Myocyte (in vitro differentiated cells): ENCODE data around the gene JAZF1. TPM values are rescaled to one million over a fixed set of nuclear protein-coding genes. Genes with fewer than 3 reads are reported as not detected.

Experiments used
- DNase-seq: peaks from one replicate; pipeline ENCODE4 v3.0.0-alpha.2; 2012; ENCODE audit warnings: low read depth
- total RNA-seq: library from RNA; depleted of rRNA; stranded (reverse); fragments of >200 nt; gene quantifications from 2 replicates; pipeline ENCODE4 v1.2.3, GENCODE V29; 2014

Gene JAZF1
- total RNA-seq, 1 donor from 2014 or later = 9.3 TPM

DNA sequence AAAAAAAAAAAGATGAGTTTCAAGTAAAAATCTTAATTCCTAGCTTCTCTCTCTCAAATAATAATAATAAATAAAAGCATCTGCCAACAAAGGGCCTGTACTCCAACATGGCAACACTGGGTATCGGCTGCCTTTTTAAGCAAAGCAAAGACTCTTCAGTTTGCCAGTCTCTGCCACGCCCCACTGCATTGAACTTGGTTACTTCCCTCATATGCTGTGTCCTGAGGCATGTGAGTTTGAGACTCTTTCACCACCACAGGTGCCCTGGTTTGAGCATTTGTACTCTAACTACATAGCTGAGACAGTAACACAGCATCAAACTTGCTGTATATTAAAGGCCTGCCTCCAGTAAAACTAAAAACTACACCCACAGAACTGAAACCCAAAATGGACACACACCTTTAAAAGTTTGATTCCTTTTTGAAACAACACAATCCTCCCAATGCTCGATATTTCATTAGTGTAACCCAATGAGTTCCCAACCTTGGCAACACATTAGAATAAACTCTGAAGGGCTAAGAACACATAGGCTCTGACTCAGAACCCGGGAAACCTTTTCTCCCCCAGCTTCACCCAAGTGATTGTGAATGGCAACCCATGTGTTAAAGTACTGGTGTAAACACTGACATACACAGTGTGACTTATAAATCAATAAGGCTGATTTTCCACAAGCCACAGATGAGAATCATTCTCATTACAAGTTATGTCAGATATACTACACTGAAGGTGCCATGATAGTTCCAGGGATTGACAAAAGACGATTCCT is 12.0 kb downstream of the JAZF1 start:
- no peak for DNase-seq

DNA sequence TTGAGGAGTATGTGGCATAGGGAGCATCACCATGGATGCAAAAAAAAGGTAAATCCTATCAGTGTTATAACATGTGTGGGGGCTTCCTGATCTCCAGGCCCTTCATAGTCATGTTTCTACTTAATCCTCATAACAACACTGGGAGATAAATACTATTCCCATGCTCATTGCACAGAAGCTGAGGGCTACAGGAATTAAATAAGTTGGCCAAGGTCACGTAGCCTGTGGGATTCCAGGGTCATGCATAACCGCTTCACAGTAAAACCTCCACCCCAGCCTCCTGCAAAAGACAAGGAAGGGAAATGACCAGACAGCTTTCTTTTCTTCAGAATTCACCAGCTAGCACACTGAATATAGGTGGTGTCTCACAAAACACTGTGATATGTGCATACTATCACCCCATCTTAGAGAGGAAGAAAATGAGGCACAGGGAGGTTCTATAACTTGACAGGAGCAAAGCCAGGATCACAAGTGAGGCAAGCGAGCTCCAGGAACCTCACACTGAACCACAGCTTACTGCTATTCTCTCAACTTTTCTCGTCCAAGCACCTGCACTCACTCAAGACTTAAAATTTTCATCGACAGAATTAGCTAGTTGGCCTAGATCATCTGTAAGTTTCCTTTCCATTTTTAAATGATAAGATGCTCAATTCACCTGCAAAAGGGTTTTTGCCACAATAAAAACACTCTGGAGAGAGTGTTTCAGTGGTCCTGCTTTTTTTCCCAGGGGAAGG is 13.4 kb downstream of the JAZF1 start:
- no peak for DNase-seq

DNA sequence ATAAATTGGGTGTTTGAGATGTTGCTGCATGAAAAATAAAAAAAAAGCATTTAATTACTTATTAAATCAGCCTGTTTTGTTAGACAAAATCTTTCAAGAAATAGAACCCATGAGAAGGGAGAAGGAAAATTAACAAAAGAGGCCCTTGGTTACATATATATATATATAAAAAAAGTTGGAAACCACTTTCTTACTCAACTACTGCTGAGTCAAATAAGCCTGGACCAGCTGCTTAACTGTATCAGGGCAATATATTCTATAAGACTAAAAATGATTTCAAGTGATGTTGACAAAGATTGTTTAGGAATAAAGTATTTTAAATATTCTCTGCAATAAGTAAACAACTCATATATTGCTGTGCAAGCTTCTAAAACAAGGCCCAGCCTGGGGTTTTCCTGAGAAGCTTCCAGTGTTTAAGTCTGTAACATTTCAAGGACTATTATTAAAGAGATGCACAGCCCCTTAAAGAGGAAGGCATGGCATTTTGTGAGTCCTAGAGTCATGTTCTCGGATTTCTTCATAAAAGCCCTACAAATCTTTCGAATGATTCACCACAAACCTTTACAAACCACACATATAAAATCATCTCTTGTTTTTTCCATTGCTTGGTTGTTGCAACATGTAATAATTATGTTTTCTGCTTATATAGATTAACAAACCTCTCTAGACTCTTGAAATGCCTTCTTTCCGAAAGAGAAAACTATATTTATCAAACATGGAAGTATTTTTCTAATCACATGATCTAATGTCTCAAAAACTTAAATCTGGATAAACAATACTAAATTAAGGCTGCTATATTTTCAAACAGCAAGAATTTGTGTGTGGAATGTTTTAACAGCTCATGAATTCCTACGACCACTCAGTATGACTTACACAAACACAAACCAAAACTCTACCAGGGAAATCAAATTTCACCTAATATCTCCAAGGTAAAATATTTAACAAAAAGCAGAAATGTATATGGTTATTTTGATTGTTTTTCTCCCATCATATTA is 14.3 kb downstream of the JAZF1 start:
- DNase-seq = peak; percentile 53

DNA sequence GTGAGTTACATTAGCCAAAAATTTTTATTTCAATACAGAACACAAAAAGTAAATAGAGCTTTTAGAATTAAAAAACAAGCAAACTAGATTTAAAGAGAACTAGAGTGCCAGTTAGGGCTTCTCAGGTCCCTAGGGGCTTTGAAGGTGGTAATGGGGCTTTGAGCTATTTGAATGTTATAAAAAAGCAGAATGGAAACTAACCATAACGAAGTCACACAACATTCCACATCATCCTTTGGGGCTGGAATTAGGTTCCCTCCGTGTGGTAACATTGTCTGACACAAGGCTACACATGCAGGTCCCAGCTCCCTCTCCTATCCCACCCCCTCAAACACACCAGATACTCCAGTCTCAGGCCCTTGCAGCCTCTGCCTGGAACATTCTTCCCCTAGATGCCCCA is 15.3 kb downstream of the JAZF1 start:
- no peak for DNase-seq

DNA sequence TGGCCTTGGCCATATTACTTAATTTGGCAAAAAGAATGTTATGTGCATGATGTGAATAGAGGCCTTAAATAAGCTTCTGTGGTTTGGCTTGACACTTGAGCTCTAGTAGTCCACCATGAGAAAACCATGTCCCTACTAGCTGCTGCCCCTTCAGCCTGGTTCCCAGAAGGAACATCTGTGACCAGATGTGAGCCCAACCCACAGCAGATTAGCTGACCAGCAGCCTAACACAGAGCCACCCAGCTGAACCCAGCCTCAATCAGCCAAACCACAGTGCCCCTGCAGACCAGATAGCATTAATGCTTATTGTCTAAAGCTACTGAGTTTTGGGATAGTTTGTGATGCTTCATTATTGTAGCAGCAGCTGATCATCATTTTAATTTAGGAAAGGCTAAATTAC is 16.6 kb downstream of the JAZF1 start:
- peak; percentile 86 for DNase-seq

DNA sequence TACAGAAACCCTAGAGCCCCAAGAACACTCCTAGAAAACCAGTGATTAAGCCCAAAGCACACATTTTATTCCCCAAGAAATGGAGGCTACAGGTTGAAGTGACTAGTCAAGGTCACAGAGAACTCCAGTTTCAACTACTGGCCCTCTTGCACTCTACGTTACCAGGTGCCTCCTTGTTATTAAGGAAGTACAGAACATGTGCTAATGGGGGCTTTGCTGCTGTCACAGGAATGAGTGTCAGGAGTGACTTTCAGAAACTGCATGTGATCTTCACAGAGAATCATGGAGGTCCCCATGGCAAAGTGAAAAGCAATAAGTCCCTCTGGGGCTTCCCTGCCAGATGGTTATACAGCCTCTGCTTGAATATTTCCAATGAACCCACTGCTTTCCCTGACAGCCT is 19.3 kb downstream of the JAZF1 start:
- DNase-seq = no peak

DNA sequence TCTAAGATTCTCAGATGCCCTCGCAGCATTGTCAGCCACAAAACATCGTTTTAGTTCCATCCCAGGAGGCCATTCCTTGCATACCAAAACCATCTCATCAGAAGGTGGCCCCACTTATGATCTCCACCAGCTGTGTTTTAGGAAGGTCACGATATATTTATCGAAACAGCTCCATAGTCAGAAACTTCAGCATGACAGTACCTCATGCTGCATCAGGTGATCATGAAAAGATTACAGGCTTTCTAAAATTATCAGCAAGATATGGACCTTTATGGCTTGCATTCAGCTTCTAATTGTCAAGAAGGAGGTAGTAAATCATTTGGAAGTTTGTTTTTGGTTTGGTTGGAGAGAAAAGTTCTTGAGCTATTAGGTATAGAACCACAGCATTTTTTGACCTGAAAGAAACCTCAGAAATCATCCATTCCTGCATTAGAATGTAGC is 20.0 kb downstream of the JAZF1 start:
- no peak for DNase-seq

DNA sequence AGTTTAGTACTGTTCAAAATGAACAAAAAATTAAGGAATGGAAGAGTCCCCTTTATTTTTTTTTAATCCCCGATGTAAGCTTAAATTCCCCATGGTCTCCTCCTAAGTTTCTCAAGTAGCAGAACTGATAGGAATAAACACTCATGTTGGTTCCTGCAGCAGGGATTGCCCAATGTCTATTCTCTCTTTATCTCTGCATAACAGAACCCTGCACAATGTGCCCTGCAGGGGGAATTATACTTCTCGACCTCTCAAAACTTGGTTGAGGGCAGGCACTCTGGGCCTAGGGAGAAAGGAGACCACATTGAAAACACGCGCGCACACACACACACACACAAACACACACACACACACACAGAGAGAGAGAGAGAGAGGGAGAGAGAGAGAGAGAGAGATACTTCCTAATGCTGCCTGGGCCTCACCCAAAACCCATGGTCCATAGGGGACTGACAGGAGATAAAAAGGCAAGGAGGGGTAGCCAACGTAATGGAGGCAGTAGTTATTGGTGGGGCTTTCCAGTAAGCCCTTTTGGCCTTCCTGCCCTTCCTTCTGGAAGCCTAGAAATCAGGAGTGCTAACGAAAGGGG is 22.7 kb downstream of the JAZF1 start:
- no peak for DNase-seq

DNA sequence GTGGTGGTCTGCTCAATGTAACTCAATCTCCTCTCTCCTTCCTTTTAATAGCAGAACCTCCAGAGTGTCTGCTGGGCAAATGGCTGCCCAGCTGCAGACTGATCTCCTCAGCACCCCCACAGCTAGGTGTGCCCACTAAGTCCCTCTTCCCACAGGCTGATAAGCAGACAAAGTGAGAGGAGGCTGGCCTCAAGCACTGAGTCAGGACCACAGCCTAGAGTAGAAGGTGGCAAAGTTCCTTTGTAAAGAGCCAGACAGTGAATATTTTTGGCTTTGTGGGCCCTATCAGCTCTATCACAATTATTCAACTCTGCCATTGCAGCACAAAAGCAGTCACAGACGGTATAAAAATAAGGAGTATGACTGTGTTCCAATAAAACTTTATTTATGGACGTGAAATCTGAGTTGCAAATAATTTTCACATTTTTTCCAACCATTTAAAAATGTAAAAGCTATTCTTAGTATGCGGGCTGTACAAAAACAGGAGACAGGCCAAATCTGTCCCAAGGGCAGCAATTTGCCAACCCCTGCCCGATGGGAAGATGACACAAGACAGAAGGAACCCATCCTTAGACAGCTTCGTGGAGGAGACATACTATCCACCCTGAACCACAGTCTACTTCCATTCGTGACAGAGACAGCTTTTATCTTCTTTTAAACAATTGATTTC is 23.4 kb downstream of the JAZF1 start:
- no peak for DNase-seq

DNA sequence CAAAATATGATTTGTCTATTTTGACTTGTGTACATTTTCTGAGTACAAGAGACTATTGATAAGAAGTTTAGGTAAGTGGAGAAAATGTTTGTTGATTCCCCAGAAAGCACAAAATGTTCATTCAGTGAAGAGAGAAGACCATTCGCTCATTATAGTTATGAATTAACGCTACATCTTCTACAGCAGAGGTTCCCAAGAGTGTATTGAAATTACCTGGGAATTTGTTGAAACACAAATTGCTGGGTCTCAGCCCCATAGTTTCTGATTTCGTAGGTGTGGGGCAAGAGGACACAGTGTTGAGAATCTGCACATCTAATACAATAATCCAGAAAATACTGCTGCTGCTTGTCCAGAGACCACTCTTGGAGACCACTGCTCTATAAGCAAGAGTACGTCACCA is 24.2 kb downstream of the JAZF1 start:
- no peak for DNase-seq

DNA sequence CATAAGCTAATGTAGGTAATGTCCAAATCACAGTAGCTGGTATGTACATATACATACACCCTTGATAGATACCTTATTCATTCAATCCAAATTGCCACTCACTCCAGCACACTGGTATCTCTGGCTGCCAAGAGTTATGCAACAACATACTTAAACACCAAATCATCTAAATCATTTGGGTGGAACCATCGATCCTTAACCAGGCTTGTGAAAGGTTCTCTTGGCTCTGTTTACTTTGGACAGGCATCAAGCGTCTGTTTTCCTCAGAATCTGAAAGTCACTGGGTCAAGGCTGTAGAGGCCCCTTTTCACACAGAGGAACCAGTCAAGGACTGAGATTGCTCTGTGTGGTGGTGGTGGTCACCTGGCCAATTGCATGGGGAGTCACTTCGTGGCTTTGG is 24.6 kb downstream of the JAZF1 start:
- DNase-seq = no peak

DNA sequence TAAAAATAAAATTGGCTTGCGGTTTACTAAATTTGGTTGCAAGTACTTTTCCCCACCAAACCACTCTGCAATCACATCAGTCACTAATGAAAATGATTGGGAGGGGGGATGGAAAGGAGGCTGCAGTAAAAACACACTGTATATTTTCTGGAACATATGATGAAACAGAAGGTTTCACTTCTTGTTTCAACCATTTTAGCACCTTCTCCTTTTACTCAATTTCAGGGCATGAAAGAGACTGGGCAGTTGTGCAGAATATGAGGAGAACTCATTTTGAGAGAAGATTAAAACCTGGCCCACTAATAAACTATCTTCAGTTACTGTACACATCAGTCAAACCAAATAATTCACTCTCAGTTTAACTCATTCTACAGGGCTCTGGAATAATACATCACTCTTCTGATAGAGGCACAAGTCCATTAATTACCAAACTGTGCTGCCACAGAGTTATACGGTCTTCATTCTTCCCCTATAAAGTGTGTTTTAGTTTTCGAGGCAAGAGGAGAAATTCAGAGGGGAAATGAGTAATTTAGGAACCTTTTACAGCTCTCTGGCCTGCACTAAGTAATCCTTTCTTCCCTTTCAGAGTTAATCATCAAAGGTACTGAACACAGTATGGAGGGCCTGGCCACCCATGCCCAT is 25.5 kb downstream of the JAZF1 start:
- DNase-seq = no peak

DNA sequence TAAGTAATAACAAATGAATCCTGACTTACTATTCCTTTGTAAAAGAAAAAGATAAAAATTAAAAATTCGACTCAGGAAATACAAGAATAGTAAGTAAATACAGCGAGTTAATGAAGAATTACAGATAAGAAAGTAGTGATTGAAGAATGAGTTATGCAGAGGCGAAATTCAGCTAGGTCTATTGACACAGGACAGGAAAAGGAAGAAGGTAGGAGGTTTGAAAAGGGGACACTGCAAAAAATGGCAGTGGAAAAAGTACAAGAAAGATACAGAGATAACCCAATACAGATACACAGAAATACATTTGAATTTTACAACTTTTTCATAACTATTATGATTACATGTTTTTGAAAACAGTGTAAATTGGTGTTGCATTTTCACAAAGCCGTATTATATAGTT is 28.0 kb downstream of the JAZF1 start:
- DNase-seq = no peak

DNA sequence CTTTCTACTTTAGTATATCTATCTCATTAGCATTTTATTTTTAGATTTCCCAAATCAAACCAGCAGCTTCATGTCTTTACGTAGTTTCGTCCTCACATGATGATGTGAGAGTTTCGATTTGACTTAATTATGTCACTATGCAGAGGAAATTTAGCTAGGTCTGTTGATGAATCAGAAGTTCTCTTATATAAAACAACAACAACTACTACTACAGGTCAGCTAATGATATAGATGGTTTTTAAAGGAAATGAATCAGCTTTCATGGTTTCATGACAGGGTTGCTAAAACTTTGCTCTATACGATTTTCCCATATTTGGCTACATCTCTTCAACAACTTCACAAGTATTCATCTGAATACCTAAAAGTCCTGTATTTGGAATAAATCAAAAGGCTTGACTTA is 28.6 kb downstream of the JAZF1 start:
- DNase-seq = no peak

DNA sequence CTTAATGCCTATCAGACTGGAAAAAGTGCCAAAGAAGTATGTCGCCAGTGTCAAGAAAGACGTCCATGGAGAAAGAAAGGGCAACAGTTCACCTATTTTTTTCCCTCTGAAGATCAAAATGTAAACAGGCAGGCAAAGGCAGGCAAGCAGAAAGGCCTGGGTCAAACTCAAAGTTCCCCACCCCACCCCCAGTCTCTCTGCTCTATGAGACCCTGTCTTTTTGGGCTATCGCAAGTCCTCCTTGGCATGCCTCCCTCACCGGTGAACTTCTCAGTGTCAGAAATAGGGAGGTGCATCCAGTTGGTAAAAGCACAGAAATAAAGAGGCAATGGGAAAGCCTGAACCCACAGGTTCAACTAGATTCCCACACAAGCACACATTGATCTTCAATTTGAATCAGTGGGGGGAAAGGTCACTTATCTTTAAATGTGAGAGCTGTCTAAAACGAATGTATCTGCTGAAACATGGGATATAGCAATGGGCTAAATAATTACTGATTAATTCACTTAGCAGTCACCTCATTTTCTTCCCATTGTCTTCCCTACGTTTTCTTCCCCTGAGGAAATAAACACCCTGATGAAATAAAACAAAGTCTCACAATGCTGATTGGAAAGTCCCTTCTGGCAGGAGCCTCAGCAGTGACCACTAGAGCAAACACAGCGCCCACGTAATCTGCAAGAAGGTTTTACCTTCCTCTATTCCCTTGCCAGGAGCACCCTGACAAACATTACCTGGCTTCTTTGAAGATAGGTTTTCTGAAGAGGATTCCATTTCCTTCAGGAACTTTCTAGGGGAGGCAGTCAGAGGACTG is 31.1 kb downstream of the JAZF1 start:
- no peak for DNase-seq

DNA sequence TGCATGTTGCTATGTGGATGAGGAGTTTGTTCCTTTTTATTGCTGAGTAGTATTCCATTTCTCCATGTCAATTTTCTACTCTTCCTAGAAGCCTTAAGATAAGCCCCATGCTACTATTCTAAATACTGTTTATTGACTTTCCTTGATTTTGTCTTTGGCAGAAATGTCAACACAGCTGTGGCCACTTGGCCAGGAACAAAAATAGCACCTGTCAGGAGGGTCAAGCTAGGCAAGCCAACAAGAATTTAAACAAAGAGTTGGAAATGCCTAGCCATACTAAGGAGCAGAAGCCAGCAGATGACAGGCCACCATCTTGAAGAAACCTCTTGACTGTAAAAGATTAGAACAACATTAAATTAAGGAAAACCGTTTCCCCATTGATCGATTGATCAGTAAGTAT is 34.7 kb downstream of the JAZF1 start:
- peak; percentile 49 for DNase-seq

DNA sequence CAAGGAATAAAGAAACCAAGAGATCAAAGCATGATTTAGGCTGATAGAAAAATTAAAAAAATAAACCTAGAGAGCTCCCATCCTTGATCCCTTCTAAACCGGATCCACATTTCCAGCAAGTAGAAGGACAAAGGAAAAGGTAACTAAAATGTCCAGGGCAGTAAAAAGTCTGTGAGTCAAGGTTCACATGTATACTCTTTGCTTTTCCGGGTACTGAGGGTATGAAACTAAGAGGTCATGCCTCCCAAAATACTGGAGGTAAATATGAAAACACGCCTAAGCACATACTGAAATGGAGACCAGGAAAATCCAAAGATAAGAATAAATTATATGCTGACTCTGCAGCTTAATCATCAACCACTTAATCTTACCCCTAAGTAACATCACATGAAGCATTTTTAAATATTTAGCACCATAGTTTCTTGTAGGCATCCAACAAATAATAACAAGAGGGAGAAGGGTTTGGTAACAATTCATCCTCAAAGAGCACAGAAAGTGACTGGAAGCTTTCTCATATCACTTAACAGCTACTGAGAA is 35.4 kb downstream of the JAZF1 start:
- no peak for DNase-seq

DNA sequence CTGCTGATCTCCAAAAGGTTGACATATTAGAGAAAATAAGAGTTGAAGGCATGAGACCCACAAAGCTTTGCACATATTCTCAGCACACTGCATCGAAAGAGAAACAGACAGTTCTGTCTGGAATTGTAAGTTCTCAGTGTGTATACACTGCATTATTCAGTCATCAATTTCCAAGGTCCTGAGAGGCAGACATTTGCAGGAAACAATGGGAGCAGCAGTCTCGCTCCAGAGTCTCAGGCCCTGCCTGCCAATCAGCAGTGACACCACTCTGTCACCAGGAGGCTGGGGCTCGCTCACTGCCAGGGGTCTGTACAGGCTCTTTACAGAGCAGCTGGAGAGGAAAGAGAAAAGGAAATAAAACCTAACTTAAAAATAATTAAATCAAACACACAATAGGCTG is 36.3 kb downstream of the JAZF1 start:
- DNase-seq = no peak

DNA sequence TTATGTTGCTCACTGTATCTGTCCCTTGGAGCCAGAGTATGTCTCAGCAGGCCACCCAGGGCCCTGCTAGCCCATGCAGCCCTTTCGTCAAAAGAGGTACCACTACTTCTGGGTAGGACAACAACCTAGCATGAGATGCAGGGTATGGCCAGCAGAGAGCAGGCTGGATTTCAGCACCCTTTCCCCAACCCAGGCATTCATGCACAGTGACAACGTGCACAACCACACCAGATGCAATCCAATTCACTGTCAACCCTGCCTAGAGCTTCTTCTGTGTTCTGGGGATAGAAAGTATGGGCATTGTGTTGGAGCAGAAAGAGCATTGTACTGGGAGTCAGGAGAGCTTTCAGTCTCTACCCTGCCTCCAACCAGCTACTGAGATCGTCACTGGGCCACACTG is 37.9 kb downstream of the JAZF1 start:
- DNase-seq = no peak
